ENCODE results near the gene DDN. TPM values are rescaled to one million over a fixed set of nuclear protein-coding genes. Genes with fewer than 3 reads are reported as not detected.

DDN gene
- total and polyA plus RNA-seq, 10 of the 15 experiments (the other 5 are each of a cell fraction or from before 2014, with no cell fraction given), result 0.10 to 13.4 (median 3.7) TPM

DNA sequence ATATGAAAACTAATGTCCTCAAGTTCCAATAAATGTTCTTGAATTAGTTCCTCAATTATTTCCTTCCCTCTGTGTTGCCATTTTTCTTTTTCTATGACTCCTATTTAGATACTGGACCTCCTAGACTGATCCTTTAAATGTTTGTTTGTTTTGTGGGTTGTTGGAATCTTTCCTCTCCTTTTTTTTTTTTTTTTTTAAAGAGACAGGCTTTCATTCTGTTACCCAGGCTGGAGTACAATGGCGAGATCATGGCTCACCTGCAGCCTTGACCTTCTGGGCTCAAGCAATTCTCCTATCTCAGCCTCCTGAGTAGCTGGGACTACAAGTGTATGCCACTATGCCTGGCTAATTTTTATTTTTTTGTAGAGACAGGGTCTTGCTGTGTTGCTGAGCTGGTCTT, 9.8 kb upstream of the DDN start (continued):
- TF ChIP-seq CUX1 (IDR thresholded peaks at IDR 0.05; ENCODE audit: insufficient replicate concordance, low read depth, low read length), result no peak

GRCh38 chr12:49000346-49000745, 1.2 kb upstream of the DDN start:
- Histone ChIP-seq H3K79me2 (ENCODE audit: control insufficient read depth, insufficient read depth, low read length) (peaks cover 5% of the 10 kb centered on the region), H3K9me3 (replicated peaks; ENCODE audit: control insufficient read depth, insufficient read depth, low read length) (no peaks in the 10 kb centered on the region), H3K4me2 (ENCODE audit: control insufficient read depth, insufficient read depth) (peak overlapping the region; percentile 96), H2AFZ (ENCODE audit: control insufficient read depth, low read depth, low read length) (no peak overlapping the region), H3K27me3 (replicated peaks in 1 of 2; ENCODE audit: control insufficient read depth in 2 of 2, insufficient read depth in 2 of 2, low read length in 1 of 2) (no peaks in the 10 kb centered on the region), H3K4me3 (peak overlapping the region; percentile 69; the same call in 1 of the 2 replicates), H3K9ac (ENCODE audit: control insufficient read depth, insufficient read depth, low read length) (peak overlapping the region; percentile 63), H3K4me1 (ENCODE audit: control insufficient read depth, insufficient read depth, low read length) (peaks cover 27% of the 10 kb centered on the region), H4K20me1 (ENCODE audit: control insufficient read depth, insufficient read depth) (peaks cover 3% of the 10 kb centered on the region), H3K27ac (ENCODE audit: control insufficient read depth, insufficient read depth) (no peak overlapping the region; the same call in 1 of the 2 replicates), H3K36me3 (ENCODE audit: control insufficient read depth in 2 of 2, insufficient read depth in 2 of 2, low read length in 1 of 2) (peaks cover 5 to 15% of the 10 kb centered on the region in 2 experiments)
- 97% methylated on average over 2 of the region's 2 CpGs for WGBS (ENCODE audit: insufficient coverage, insufficient replicate concordance, low lambda C conversion rate, missing lambda C conversion rate)
- ChIA-PET RAD21 (ENCODE audit: unreplicated experiment) (interaction anchor here (0.7 to 5.4 kb wide), 6 partner anchors 16 to 136 kb away, joined by 3 to 62 read pairs (median 4); partner anchors contain the start of genes LMBR1L, PRKAG1 and RHEBL1), CTCF (interaction anchor here (0.7 to 14.1 kb wide), 16 partner anchors 12 to 292 kb away, joined by 3 to 172 read pairs (median 4); partner anchors contain the start of genes DDX23, DHH and PRKAG1), SMC1A (ENCODE audit: uncharacterized antibody, unreplicated experiment) (interaction anchor here (0.6 to 4.7 kb wide), 6 partner anchors 12 to 148 kb away, joined by 3 to 47 read pairs (median 4); partner anchors contain the start of genes ARF3, DDX23 and PRKAG1), POLR2A (interaction anchor here (0.9 to 6.0 kb wide), 9 partner anchors 9 to 148 kb away, joined by 3 to 52 read pairs (median 5); partner anchors contain the start of genes DDX23, PRKAG1 and RHEBL1)
- intact Hi-C loops (cut with micrococcal nuclease; ENCODE audit: unreplicated experiment), result no loop called here
- DNase-seq (ENCODE audit: low read depth, low spot score) (no peak), ATAC-seq (no peak), FAIRE-seq (no peak)
- TF ChIP-seq EGR1 (IDR thresholded peaks at IDR 0.05; ENCODE audit: borderline replicate concordance in 1 of 2, low read depth in 2 of 2, low read length in 2 of 2) (peak in 1 of 2 experiments; percentile 6; a peak in 1 of 3 replicates), ATF3 (IDR thresholded peaks at IDR 0.05; ENCODE audit: borderline replicate concordance, extremely low read depth, low read depth, low read length) (no peak)
- TF ChIP-seq, protein P1, sequence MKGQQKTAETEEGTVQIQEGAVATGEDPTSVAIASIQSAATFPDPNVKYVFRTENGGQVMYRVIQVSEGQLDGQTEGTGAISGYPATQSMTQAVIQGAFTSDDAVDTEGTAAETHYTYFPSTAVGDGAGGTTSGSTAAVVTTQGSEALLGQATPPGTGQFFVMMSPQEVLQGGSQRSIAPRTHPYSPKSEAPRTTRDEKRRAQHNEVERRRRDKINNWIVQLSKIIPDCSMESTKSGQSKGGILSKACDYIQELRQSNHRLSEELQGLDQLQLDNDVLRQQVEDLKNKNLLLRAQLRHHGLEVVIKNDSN (IDR thresholded peaks at IDR 0.05; ENCODE audit: borderline replicate concordance, extremely low read length, insufficient read depth, low read depth, low read length), result no peak
- in situ Hi-C loops (cut with MboI), result no loop called here
- no TSS peak for BruUV-seq (replicated peaks)

Data from GM12878 (cell line).